GM23338 (cell line): ENCODE results near the gene KDM4C. TPM values are rescaled to one million over a fixed set of nuclear protein-coding genes. Genes with fewer than 3 reads are reported as not detected.

Experiments
- ATAC-seq: fragments of 200-7000 bp; cut with Tn5 transposase; 3 replicates; pipeline ENCODE4 v1.9.1; 2020
- DNase-seq: peaks from one replicate; pipeline ENCODE4 v3.0.0-alpha.2; 2015; ENCODE audit warnings: low spot score
- H2AFZ ChIP-seq: fragments of 200-600 bp; sonication (generic); 2 replicates; pipeline ENCODE4 v1.8.0; 2016; ENCODE audit warnings: antibody characterized with exemption, mild to moderate bottlenecking, moderate library complexity
- H3F3A ChIP-seq: fragments of 200-600 bp; sonication (generic); replicated peaks from 2 replicates; pipeline ENCODE4 v1.8.0; 2017; ENCODE audit warnings: antibody characterized with exemption, mixed run types, low read depth
- H3K27ac ChIP-seq: fragments of 200-600 bp; sonication (generic); 2 replicates; pipeline ENCODE4 v1.6.1; 2016; ENCODE audit warnings: low read depth
- H3K27me3 ChIP-seq: fragments of 200-600 bp; sonication (generic); 2 replicates; pipeline ENCODE4 v1.8.0; 2016; ENCODE audit warnings: mild to moderate bottlenecking, mixed run types, moderate library complexity; ENCODE audit not compliant: insufficient read depth
- H3K36me3 ChIP-seq: fragments of 200-600 bp; sonication (generic); 2 replicates; pipeline ENCODE4 v1.8.0; 2016; ENCODE audit warnings: mild to moderate bottlenecking; ENCODE audit not compliant: insufficient read depth
- H3K4me1 ChIP-seq: fragments of 200-600 bp; sonication (generic); 2 replicates; pipeline ENCODE4 v1.8.0; 2016; ENCODE audit warnings: mild to moderate bottlenecking, moderate library complexity; ENCODE audit not compliant: insufficient read depth
- H3K4me2 ChIP-seq: fragments of 200-600 bp; sonication (generic); 2 replicates; pipeline ENCODE4 v1.7.1; 2017; ENCODE audit warnings: mixed run types
- H3K4me3 ChIP-seq: fragments of 200-600 bp; sonication (generic); 2 replicates; pipeline ENCODE4 v1.6.1; 2016; ENCODE audit warnings: mixed run types
- H3K79me2 ChIP-seq: fragments of 200-600 bp; sonication (generic); replicated peaks from 2 replicates; pipeline ENCODE4 v1.8.0; 2017; ENCODE audit warnings: mild to moderate bottlenecking; ENCODE audit not compliant: insufficient read depth
- H3K9me2 ChIP-seq: fragments of 200-600 bp; sonication (generic); 2 replicates; pipeline ENCODE4 v1.8.0; 2017; ENCODE audit not compliant: insufficient read depth
- H4K20me1 ChIP-seq: fragments of 200-600 bp; sonication (generic); replicated peaks from 2 replicates; pipeline ENCODE4 v1.8.0; 2017; ENCODE audit warnings: mild to moderate bottlenecking; ENCODE audit not compliant: insufficient read depth
- H3K27ac Mint-ChIP-seq: 2 replicates; pipeline ENCODE4 v1.8.0; 2020; ENCODE audit warnings: inconsistent platforms, mild to moderate bottlenecking, moderate library complexity, mixed read lengths
- H3K27me3 Mint-ChIP-seq: 3 replicates; pipeline ENCODE4 v1.8.0; 2022; ENCODE audit warnings: low read depth, mild to moderate bottlenecking, moderate library complexity, mixed read lengths, inconsistent platforms; ENCODE audit not compliant: insufficient read depth, poor library complexity
- H3K36me3 Mint-ChIP-seq: 3 replicates; pipeline ENCODE4 v1.8.0; 2021; ENCODE audit warnings: low read depth, mild to moderate bottlenecking, inconsistent platforms, moderate library complexity, mixed read lengths
- H3K4me1 Mint-ChIP-seq: 3 replicates; pipeline ENCODE4 v1.8.0; 2020; ENCODE audit warnings: mild to moderate bottlenecking, inconsistent platforms, mixed read lengths
- H3K4me3 Mint-ChIP-seq: 3 replicates; pipeline ENCODE4 v1.8.0; 2021; ENCODE audit warnings: moderate library complexity, mild to moderate bottlenecking, inconsistent platforms, mixed read lengths
- H3K9me3 Mint-ChIP-seq: 3 replicates; pipeline ENCODE4 v1.8.0; 2020; ENCODE audit warnings: moderate library complexity, mild to moderate bottlenecking, inconsistent platforms, mixed read lengths
- CREB1 ChIP-seq: fragments of 250-450 bp; sonication (Bioruptor Pico); IDR thresholded peaks from 2 replicates; pipeline ENCODE4 v1.5.0; 2020; ENCODE audit warnings: low read depth, mild to moderate bottlenecking, moderate library complexity
- EZH2 ChIP-seq: fragments of 200-600 bp; sonication (generic); IDR thresholded peaks from one replicate; pipeline ENCODE4 v1.8.0; 2017; ENCODE audit warnings: antibody characterized with exemption, mild to moderate bottlenecking, low read depth; ENCODE audit not compliant: unreplicated experiment
- EZH2phosphoT487 ChIP-seq: fragments of 200-600 bp; sonication (generic); IDR thresholded peaks from one replicate; pipeline ENCODE4 v1.8.1; 2018; ENCODE audit warnings: antibody characterized with exemption; ENCODE audit not compliant: unreplicated experiment
- JUNB ChIP-seq: IDR thresholded peaks from one replicate; pipeline ENCODE4 v1.6.1; 2016; ENCODE audit warnings: antibody characterized with exemption; ENCODE audit not compliant: unreplicated experiment
- NANOG ChIP-seq: IDR thresholded peaks from 2 replicates; pipeline ENCODE4 v1.6.1; 2016; ENCODE audit warnings: antibody characterized with exemption, borderline replicate concordance
- POLR2AphosphoS5 ChIP-seq: IDR thresholded peaks from 2 replicates; pipeline ENCODE4 v1.6.1; 2016; ENCODE audit warnings: antibody characterized with exemption, low read depth
- STAT1 ChIP-seq: IDR thresholded peaks from one replicate; pipeline ENCODE4 v1.6.1; 2016; ENCODE audit warnings: antibody characterized with exemption; ENCODE audit not compliant: unreplicated experiment
- polyA plus RNA-seq: library from polyadenylated mRNA; unstranded; fragments of >200 nt; fragmentation: Nextera tagmentation; extraction: Ambion mirVana; gene quantifications from 2 replicates; pipeline ENCODE4 v1.2.1, GENCODE V29; 2016
- total RNA-seq: library from RNA; depleted of rRNA; stranded (reverse); fragments of >200 nt; shearing (Covaris generic); gene quantifications from 2 replicates; pipeline ENCODE4 v1.2.3, GENCODE V29; 2014
- TF ChIP-seq, protein P1 (sequence below): IDR thresholded peaks from one replicate; pipeline ENCODE4 v1.6.1; 2018; ENCODE audit warnings: antibody characterized with exemption; ENCODE audit not compliant: unreplicated experiment
- TF ChIP-seq, protein P2 (sequence below): IDR thresholded peaks from 2 replicates; pipeline ENCODE4 v1.6.1; 2016; ENCODE audit warnings: antibody characterized with exemption
- TF ChIP-seq, protein P3 (sequence below): fragments of 250-450 bp; sonication (Bioruptor Pico); IDR thresholded peaks from 2 replicates; pipeline ENCODE4 v1.5.0; 2020; ENCODE audit warnings: mild to moderate bottlenecking, moderate library complexity

Gene KDM4C
- total and polyA plus RNA-seq, 2 experiments from 2014 or later, result 12.0 to 43.8 TPM

DNA sequence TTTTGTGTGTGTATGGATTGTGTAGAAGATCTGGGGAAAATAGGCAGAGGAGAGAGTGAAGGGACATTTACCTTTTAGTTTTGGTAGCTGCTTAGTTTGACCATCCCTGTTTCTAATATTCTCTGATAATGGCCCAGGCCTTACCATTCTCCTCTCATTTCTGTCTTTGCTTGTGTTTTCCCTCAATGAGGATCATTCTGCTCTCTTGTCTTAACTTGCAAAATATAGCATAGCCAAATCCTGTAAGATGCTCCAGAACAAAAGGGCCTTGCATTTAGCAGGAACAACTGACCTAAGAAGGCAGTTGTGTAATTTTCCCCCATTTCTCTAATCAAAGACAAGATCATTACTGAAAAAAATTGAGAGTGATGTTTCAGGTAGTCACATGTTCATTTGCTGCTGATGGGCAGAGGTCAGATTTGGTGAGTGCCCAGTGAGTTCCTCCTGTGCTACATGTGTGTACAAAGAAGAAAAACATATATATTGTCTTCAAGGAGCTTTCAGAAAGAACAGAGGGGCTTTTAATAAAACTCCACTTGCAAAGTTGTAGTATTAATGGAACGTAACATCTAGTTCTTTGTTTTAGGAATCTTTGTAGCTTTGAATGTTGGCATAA lies 139.5 kb downstream of the KDM4C start (continued):
- TF ChIP-seq, protein P1, sequence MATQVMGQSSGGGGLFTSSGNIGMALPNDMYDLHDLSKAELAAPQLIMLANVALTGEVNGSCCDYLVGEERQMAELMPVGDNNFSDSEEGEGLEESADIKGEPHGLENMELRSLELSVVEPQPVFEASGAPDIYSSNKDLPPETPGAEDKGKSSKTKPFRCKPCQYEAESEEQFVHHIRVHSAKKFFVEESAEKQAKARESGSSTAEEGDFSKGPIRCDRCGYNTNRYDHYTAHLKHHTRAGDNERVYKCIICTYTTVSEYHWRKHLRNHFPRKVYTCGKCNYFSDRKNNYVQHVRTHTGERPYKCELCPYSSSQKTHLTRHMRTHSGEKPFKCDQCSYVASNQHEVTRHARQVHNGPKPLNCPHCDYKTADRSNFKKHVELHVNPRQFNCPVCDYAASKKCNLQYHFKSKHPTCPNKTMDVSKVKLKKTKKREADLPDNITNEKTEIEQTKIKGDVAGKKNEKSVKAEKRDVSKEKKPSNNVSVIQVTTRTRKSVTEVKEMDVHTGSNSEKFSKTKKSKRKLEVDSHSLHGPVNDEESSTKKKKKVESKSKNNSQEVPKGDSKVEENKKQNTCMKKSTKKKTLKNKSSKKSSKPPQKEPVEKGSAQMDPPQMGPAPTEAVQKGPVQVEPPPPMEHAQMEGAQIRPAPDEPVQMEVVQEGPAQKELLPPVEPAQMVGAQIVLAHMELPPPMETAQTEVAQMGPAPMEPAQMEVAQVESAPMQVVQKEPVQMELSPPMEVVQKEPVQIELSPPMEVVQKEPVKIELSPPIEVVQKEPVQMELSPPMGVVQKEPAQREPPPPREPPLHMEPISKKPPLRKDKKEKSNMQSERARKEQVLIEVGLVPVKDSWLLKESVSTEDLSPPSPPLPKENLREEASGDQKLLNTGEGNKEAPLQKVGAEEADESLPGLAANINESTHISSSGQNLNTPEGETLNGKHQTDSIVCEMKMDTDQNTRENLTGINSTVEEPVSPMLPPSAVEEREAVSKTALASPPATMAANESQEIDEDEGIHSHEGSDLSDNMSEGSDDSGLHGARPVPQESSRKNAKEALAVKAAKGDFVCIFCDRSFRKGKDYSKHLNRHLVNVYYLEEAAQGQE, result no peak
- TF ChIP-seq NANOG (no peak), JUNB (no peak), EZH2phosphoT487 (no peak)

DNA sequence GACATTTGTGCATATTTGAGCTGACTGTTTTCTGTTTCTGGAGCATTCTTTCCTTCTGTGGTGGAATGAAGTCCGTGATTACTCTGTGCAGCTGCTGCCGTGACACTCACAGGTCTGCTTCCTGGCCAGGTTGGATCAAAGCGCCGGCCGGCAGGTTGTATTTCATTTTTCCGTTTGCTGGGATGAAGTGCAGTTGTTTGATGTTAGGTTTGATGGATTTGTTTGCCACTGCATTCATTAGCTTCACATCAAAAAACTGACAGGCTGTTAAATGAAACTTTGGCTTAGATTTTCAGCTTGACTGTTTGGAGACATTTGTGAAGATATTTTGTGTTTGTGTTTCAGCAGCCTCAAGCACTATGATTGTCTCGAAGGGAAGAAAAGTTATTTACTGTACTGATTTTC lies 140.1 kb downstream of the KDM4C start:
- H4K20me1 ChIP-seq, result no peaks in the 10 kb centered on the region
- H3K27ac Mint-ChIP-seq, result no peak overlapping the region
- H3K27me3 Mint-ChIP-seq, result peaks cover 2% of the 10 kb centered on the region
- TF ChIP-seq EZH2 (no peak), POLR2AphosphoS5 (no peak), EZH2phosphoT487 (no peak), CREB1 (no peak), STAT1 (no peak)
- TF ChIP-seq, protein P2, sequence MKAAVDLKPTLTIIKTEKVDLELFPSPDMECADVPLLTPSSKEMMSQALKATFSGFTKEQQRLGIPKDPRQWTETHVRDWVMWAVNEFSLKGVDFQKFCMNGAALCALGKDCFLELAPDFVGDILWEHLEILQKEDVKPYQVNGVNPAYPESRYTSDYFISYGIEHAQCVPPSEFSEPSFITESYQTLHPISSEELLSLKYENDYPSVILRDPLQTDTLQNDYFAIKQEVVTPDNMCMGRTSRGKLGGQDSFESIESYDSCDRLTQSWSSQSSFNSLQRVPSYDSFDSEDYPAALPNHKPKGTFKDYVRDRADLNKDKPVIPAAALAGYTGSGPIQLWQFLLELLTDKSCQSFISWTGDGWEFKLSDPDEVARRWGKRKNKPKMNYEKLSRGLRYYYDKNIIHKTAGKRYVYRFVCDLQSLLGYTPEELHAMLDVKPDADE, result no peak
- TF ChIP-seq, protein P3, sequence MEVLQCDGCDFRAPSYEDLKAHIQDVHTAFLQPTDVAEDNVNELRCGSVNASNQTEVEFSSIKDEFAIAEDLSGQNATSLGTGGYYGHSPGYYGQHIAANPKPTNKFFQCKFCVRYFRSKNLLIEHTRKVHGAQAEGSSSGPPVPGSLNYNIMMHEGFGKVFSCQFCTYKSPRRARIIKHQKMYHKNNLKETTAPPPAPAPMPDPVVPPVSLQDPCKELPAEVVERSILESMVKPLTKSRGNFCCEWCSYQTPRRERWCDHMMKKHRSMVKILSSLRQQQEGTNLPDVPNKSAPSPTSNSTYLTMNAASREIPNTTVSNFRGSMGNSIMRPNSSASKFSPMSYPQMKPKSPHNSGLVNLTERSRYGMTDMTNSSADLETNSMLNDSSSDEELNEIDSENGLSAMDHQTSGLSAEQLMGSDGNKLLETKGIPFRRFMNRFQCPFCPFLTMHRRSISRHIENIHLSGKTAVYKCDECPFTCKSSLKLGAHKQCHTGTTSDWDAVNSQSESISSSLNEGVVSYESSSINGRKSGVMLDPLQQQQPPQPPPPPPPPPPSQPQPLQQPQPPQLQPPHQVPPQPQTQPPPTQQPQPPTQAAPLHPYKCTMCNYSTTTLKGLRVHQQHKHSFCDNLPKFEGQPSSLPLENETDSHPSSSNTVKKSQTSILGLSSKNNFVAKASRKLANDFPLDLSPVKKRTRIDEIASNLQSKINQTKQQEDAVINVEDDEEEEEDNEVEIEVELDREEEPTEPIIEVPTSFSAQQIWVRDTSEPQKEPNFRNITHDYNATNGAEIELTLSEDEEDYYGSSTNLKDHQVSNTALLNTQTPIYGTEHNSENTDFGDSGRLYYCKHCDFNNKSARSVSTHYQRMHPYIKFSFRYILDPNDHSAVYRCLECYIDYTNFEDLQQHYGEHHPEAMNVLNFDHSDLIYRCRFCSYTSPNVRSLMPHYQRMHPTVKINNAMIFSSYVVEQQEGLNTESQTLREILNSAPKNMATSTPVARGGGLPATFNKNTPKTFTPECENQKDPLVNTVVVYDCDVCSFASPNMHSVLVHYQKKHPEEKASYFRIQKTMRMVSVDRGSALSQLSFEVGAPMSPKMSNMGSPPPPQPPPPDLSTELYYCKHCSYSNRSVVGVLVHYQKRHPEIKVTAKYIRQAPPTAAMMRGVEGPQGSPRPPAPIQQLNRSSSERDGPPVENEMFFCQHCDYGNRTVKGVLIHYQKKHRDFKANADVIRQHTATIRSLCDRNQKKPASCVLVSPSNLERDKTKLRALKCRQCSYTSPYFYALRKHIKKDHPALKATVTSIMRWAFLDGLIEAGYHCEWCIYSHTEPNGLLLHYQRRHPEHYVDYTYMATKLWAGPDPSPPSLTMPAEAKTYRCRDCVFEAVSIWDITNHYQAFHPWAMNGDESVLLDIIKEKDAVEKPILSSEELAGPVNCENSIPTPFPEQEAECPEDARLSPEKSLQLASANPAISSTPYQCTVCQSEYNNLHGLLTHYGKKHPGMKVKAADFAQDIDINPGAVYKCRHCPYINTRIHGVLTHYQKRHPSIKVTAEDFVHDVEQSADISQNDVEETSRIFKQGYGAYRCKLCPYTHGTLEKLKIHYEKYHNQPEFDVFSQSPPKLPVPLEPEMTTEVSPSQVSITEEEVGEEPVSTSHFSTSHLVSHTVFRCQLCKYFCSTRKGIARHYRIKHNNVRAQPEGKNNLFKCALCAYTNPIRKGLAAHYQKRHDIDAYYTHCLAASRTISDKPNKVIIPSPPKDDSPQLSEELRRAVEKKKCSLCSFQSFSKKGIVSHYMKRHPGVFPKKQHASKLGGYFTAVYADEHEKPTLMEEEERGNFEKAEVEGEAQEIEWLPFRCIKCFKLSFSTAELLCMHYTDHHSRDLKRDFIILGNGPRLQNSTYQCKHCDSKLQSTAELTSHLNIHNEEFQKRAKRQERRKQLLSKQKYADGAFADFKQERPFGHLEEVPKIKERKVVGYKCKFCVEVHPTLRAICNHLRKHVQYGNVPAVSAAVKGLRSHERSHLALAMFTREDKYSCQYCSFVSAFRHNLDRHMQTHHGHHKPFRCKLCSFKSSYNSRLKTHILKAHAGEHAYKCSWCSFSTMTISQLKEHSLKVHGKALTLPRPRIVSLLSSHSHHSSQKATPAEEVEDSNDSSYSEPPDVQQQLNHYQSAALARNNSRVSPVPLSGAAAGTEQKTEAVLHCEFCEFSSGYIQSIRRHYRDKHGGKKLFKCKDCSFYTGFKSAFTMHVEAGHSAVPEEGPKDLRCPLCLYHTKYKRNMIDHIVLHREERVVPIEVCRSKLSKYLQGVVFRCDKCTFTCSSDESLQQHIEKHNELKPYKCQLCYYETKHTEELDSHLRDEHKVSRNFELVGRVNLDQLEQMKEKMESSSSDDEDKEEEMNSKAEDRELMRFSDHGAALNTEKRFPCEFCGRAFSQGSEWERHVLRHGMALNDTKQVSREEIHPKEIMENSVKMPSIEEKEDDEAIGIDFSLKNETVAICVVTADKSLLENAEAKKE (CRISPR knock-in tag), result no peak
- TF ChIP-seq, protein P1, result no peak

More for the DNA sequence above, 140.1 kb downstream of the KDM4C start:
- Mint-ChIP-seq H3K4me1 (peaks cover 22% of the 10 kb centered on the region), H3K4me3 (no peak overlapping the region), H3K36me3 (no peaks in the 10 kb centered on the region), H3K9me3 (no peaks in the 10 kb centered on the region)
- Histone ChIP-seq H3K4me1 (peaks cover 3% of the 10 kb centered on the region; the same call in 1 of the 2 replicates), H2AFZ (no peak overlapping the region), H3K79me2 (no peaks in the 10 kb centered on the region; the same call in 1 of the 2 replicates), H3K4me2 (no peak overlapping the region), H3K27ac (peak overlapping the region; percentile 29; the same call in 1 of the 2 replicates), H3K36me3 (no peaks in the 10 kb centered on the region), H3K9me2 (no peaks in the 10 kb centered on the region), H3K4me3 (no peak overlapping the region), H3F3A (no peaks in the 10 kb centered on the region), H3K27me3 (no peaks in the 10 kb centered on the region)
- ATAC-seq, result no peak
- DNase-seq, result no peak
